B cell (primary cell): ENCODE measurements around the gene HCN2. TPM values are rescaled to one million over a fixed set of nuclear protein-coding genes. Genes with fewer than 3 reads are reported as not detected.

ENCODE experiments used
- ATAC-seq: fragments of 200-7000 bp; cut with Tn5 transposase; one replicate; pipeline ENCODE4 v1.10.0; 2021; ENCODE audit warnings: low read depth, mild to moderate bottlenecking, moderate number of reproducible peaks, moderate library complexity
- CTCF ChIA-PET: fragments of 350-600 bp; sonication (Branson Sonifier 250); formaldehyde crosslinking; loops from one replicate; lab custom pipeline; 2021; ENCODE audit warnings: antibody characterized with exemption, inconsistent platforms; lab: Charles Lee
- POLR2A ChIA-PET: fragments of 350-600 bp; sonication (Branson Sonifier 250); formaldehyde crosslinking; loops from one replicate; lab custom pipeline; 2021; ENCODE audit warnings: antibody characterized with exemption; lab: Charles Lee
- DNase-seq: peaks from one replicate; pipeline ENCODE4 v3.0.0; 2013
- H2AFZ ChIP-seq: 2 replicates; pipeline ENCODE4 v1.6.1; 2012; ENCODE audit warnings: mild to moderate bottlenecking, low read depth, low read length; ENCODE audit not compliant: insufficient read depth, poor library complexity, severe bottlenecking
- H3K27ac ChIP-seq, 2 donors: 1 replicate in 1 of 2; 2 replicates in 1 of 2; pipeline ENCODE4 v1.5.1; 2012 to 2013; ENCODE audit warnings: low read length in 2 of 2, mild to moderate bottlenecking in 2 of 2, moderate library complexity in 1 of 2
- H3K27me3 ChIP-seq, 4 experiments: fragments of 200-600 bp in 1 of 4; sonication (generic) in 1 of 4; replicated peaks in 1 of 4; 1 replicate in 2 of 4; 2 replicates in 2 of 4; pipeline versions ENCODE4 v1.6.1 to v1.7.0; 2013 to 2016; ENCODE audit warnings: low read length in 3 of 4, mild to moderate bottlenecking in 2 of 4, mixed read lengths in 1 of 4, moderate library complexity in 1 of 4; ENCODE audit not compliant: insufficient read depth in 4 of 4, control insufficient read depth in 3 of 4; ENCODE audit errors: control extremely low read depth in 1 of 4
- H3K36me3 ChIP-seq, 2 experiments: replicated peaks in 1 of 2; 1 replicate in 1 of 2; 2 replicates in 1 of 2; pipeline versions ENCODE4 v1.6.1 to v1.7.1; 2013; ENCODE audit warnings: low read length in 1 of 2; ENCODE audit not compliant: insufficient read depth in 2 of 2, control insufficient read depth in 1 of 2; ENCODE audit errors: control extremely low read depth in 1 of 2, extremely low read depth in 1 of 2
- H3K4me1 ChIP-seq, 2 donors: fragments of 200-600 bp in 1 of 2; sonication (generic) in 1 of 2; 1 replicate in 1 of 2; 2 replicates in 1 of 2; pipeline versions ENCODE4 v1.5.1 to v1.6.1; 2013 to 2017; ENCODE audit warnings: low read length in 2 of 2; ENCODE audit not compliant: control insufficient read depth in 2 of 2, insufficient read depth in 2 of 2
- H3K4me2 ChIP-seq: replicated peaks from 2 replicates; pipeline ENCODE3; 2012; ENCODE audit warnings: mild to moderate bottlenecking, low read depth, low read length; ENCODE audit not compliant: poor library complexity, severe bottlenecking
- H3K4me3 ChIP-seq, 5 experiments: fragments of 200-600 bp in 1 of 5; sonication (generic) in 1 of 5; 1 replicate in 3 of 5; 2 replicates in 2 of 5; pipeline versions ENCODE4 v1.5.1 to v1.7.0; 2011 to 2016; ENCODE audit warnings: low read length in 4 of 5, mild to moderate bottlenecking in 4 of 5, low read depth in 2 of 5, control low read depth in 1 of 5, moderate library complexity in 1 of 5; ENCODE audit not compliant: insufficient read depth in 1 of 5; ENCODE audit errors: control extremely low read depth in 1 of 5, extremely low read depth in 1 of 5
- H3K79me2 ChIP-seq: fragments of 200-600 bp; sonication (generic); one replicate; pipeline ENCODE4 v1.6.0; 2016; ENCODE audit warnings: low read length; ENCODE audit not compliant: control insufficient read depth, insufficient read depth
- H3K9ac ChIP-seq: fragments of 200-600 bp; sonication (generic); 2 replicates; pipeline ENCODE4 v1.6.1; 2017; ENCODE audit warnings: mild to moderate bottlenecking, low read length, moderate library complexity
- H3K9me3 ChIP-seq, 3 donors: one replicate each; pipeline versions ENCODE4 v1.6.1 to v1.7.1; 2013; ENCODE audit warnings: low read length in 2 of 3; ENCODE audit not compliant: control insufficient read depth in 2 of 3, insufficient read depth in 1 of 3; ENCODE audit errors: control extremely low read depth in 1 of 3
- H4K20me1 ChIP-seq: 2 replicates; pipeline ENCODE4 v1.6.0; 2012; ENCODE audit warnings: mild to moderate bottlenecking, low read length; ENCODE audit not compliant: insufficient read depth, control insufficient read depth, poor library complexity, severe bottlenecking
- H3K27ac Mint-ChIP-seq: one replicate; pipeline ENCODE4 v1.8.0; 2021; ENCODE audit warnings: mixed read lengths
- H3K27me3 Mint-ChIP-seq: one replicate; pipeline ENCODE4 v1.8.0; 2021; ENCODE audit warnings: mixed read lengths
- H3K4me1 Mint-ChIP-seq: one replicate; pipeline ENCODE4 v1.8.0; 2021; ENCODE audit warnings: mixed read lengths
- H3K4me3 Mint-ChIP-seq: one replicate; pipeline ENCODE4 v1.8.0; 2021; ENCODE audit warnings: mixed read lengths
- H3K9me3 Mint-ChIP-seq: one replicate; pipeline ENCODE4 v1.8.0; 2022; ENCODE audit warnings: mixed read lengths; ENCODE audit not compliant: insufficient read depth
- EZH2 ChIP-seq: IDR thresholded peaks from 2 replicates; pipeline ENCODE4 v1.6.1; 2012; ENCODE audit warnings: borderline replicate concordance, low read depth, mild to moderate bottlenecking, moderate library complexity, low read length; ENCODE audit not compliant: insufficient read depth, poor library complexity, severe bottlenecking
- WGBS: methylation state at CpG from one replicate; pipeline ENCODE4 v1.1.5; 2013; ENCODE audit warnings: missing lambda C conversion rate; ENCODE audit not compliant: insufficient coverage; 5-methylcytosine and 5-hydroxymethylcytosine counted together
- intact Hi-C: fragments of 100-400 bp; cut with micrococcal nuclease; formaldehyde crosslinking; loops from one replicate; pipeline ENCODE4 v1.10.0; 2022
- polyA plus RNA-seq: library from polyadenylated mRNA; depleted of rRNA; stranded (reverse); fragments of >200 nt; gene quantifications from 2 replicates; pipeline ENCODE4 v1.2.3, GENCODE V29; 2012
- total RNA-seq, 2 donors: library from RNA; stranded (reverse); fragments of 120-200 nt in 1 of 2; gene quantifications; 1 replicate in 1 of 2; 2 replicates in 1 of 2; pipeline versions ENCODE4 v1.2.3 to v1.2.4, GENCODE V29; 2013 to 2022
- TF ChIP-seq, protein P1 (sequence below): fragments of 200-600 bp; IDR thresholded peaks from one replicate; pipeline ENCODE4 v1.8.0; 2022; ENCODE audit warnings: antibody characterized with exemption, mild to moderate bottlenecking

The HCN2 gene
- total and polyA plus RNA-seq, 2 donors (not counting 1 experiment from before 2014, with no cell fraction given): 0.27 to 0.57 TPM

GRCh38 chr19:585551-586110 is 4.0 kb upstream of the HCN2 start:
- Histone ChIP-seq H3K36me3 (peaks cover 0 to 19% of the 10 kb centered on the region in 2 experiments), H3K4me3 (no peak overlapping the region), H3K9ac (no peak overlapping the region), H3K27me3 (peaks cover 0 to 37% (median 13%) of the 10 kb centered on the region in 4 experiments), H3K4me2 (no peak overlapping the region), H3K79me2 (no peaks in the 10 kb centered on the region), H3K4me1 (peaks cover 16 to 17% of the 10 kb centered on the region in 2 donors), H3K27ac (no peak overlapping the region), H4K20me1 (peaks cover 28% of the 10 kb centered on the region), H2AFZ (no peak overlapping the region), H3K9me3 (peaks cover 0 to 5% (median 0%) of the 10 kb centered on the region in 3 donors)
- ChIA-PET POLR2A (interaction anchor here (0.7 kb wide), 2 partner anchors 53 to 463 kb away, joined by 3 read pairs; no protein-coding TSS in a partner anchor), CTCF (interaction anchor here (1.0 to 4.2 kb wide), 6 partner anchors 10 to 152 kb away, joined by 3 to 39 read pairs (median 8); no protein-coding TSS in a partner anchor)
- Mint-ChIP-seq H3K9me3 (no peaks in the 10 kb centered on the region), H3K4me3 (no peak overlapping the region), H3K27me3 (peaks cover 12% of the 10 kb centered on the region), H3K4me1 (peaks cover 11% of the 10 kb centered on the region), H3K27ac (no peak overlapping the region)
- ATAC-seq: no peak
- no peak for DNase-seq
- TF ChIP-seq, protein P1, sequence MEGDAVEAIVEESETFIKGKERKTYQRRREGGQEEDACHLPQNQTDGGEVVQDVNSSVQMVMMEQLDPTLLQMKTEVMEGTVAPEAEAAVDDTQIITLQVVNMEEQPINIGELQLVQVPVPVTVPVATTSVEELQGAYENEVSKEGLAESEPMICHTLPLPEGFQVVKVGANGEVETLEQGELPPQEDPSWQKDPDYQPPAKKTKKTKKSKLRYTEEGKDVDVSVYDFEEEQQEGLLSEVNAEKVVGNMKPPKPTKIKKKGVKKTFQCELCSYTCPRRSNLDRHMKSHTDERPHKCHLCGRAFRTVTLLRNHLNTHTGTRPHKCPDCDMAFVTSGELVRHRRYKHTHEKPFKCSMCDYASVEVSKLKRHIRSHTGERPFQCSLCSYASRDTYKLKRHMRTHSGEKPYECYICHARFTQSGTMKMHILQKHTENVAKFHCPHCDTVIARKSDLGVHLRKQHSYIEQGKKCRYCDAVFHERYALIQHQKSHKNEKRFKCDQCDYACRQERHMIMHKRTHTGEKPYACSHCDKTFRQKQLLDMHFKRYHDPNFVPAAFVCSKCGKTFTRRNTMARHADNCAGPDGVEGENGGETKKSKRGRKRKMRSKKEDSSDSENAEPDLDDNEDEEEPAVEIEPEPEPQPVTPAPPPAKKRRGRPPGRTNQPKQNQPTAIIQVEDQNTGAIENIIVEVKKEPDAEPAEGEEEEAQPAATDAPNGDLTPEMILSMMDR: no peak
- TF ChIP-seq EZH2: no peak
- intact Hi-C loops: no loop called here
- WGBS: 86% methylated on average over 5 of the region's 10 CpGs
